ENCODE measurements around the gene PTPRD.

DNA sequence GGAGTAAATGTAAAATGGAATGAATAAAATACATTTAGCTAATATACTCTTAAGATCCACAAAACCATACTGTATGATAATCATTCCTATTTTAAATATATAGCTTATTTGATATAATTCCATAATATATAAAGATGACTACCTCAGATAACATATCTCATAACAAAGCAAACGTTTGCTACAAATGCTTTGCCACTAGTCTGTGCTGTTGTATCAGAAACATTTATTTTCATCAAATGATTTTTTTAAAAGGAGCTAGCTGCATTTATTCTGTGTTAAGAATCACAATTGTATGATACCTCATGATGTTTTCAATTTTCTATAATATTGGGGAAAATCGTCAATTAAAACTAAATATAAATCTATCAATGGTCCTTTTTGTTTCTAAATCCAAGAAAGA is 567.2 kb downstream of the PTPRD start:
- peak; percentile 42 for TF ChIP-seq CTCF (IDR thresholded peaks at IDR 0.05)
- TF ChIP-seq EZH2 (IDR thresholded peaks at IDR 0.05): no peak
- no peak for TF ChIP-seq EZH2phosphoT487 (IDR thresholded peaks at IDR 0.05)

All from neural progenitor cell (in vitro differentiated cells).